PC-3 (cell line): ENCODE data around the gene KRT86.
"Not testable (repeated sequence)": the region's sequence is repeated elsewhere in the genome, so short reads cannot be mapped to it uniquely, and the experiment has no call there.

Source experiments
- EZH2 ChIP-seq: fragments of 300-600 bp; sonication (generic); IDR thresholded peaks from one replicate; pipeline ENCODE4 v1.6.1; 2017; ENCODE audit warnings: antibody characterized with exemption, mild to moderate bottlenecking, low read length; ENCODE audit not compliant: unreplicated experiment
- EZH2phosphoT487 ChIP-seq: fragments of 300-600 bp; sonication (generic); IDR thresholded peaks from 2 replicates; pipeline ENCODE4 v1.6.1; 2018; ENCODE audit warnings: mild to moderate bottlenecking, antibody characterized with exemption, low read length, borderline replicate concordance
- TF ChIP-seq, protein P1 (sequence below): fragments of 300-600 bp; sonication (generic); conservative IDR thresholded peaks from 2 replicates; pipeline ENCODE4 v1.5.1; 2017; ENCODE audit warnings: antibody characterized with exemption, low read depth, mild to moderate bottlenecking, low read length

DNA sequence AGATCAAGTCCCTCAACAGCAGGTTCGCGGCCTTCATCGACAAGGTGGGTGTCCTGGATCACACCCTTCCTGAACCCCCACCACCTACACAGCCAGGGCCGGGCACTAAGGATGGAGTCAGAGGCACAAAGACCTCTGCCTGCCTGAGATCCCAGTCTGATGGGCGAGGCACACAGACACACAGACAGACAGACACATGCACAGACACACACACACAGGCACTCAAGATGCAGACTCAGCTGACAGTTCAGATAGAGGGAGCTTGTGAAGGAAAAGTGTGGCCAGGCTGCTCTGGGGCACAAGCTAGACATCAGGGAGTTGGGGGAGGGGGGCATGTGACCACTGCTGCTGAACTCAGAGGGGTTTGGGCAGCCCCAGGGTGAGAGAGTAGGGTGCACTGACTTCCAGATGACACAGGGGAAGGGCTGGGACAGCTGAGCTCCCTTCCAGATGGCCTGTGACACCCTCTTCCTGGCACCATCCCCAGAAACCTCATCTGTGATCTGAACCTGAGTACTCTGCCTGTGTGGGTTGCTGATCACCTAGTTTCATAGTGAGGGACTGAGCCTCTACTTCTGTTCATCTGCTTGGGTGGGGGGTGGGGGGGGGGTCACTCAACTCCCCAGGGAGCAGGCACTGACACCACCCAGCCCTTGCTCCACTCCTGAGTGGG, 27.9 kb downstream of the KRT86 start:
- TF ChIP-seq, protein P1, sequence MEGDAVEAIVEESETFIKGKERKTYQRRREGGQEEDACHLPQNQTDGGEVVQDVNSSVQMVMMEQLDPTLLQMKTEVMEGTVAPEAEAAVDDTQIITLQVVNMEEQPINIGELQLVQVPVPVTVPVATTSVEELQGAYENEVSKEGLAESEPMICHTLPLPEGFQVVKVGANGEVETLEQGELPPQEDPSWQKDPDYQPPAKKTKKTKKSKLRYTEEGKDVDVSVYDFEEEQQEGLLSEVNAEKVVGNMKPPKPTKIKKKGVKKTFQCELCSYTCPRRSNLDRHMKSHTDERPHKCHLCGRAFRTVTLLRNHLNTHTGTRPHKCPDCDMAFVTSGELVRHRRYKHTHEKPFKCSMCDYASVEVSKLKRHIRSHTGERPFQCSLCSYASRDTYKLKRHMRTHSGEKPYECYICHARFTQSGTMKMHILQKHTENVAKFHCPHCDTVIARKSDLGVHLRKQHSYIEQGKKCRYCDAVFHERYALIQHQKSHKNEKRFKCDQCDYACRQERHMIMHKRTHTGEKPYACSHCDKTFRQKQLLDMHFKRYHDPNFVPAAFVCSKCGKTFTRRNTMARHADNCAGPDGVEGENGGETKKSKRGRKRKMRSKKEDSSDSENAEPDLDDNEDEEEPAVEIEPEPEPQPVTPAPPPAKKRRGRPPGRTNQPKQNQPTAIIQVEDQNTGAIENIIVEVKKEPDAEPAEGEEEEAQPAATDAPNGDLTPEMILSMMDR, result not testable (repeated sequence)
- TF ChIP-seq EZH2, EZH2phosphoT487: not testable (repeated sequence)
